NCI-H1105 treated with DMSO at 0.1 percent for 48 hours (cell line): ENCODE data around the gene ELP6.
"Not testable (repeated sequence)": the region's sequence is repeated elsewhere in the genome, so short reads cannot be mapped to it uniquely, and the experiment has no call there.

Source experiments
- DNase-seq: peaks from one replicate; lab custom pipeline; 2025; lab: John Stamatoyannopoulos, UW

ELP6 gene

GRCh38 chr3:47512416-47513124 lies 942 bp downstream of the ELP6 start:
- no peak for DNase-seq

- not testable (repeated sequence) for DNase-seq
Observed at GRCh38 chr3:47505267-47505666, 8.2 kb downstream of the ELP6 start.

DNA sequence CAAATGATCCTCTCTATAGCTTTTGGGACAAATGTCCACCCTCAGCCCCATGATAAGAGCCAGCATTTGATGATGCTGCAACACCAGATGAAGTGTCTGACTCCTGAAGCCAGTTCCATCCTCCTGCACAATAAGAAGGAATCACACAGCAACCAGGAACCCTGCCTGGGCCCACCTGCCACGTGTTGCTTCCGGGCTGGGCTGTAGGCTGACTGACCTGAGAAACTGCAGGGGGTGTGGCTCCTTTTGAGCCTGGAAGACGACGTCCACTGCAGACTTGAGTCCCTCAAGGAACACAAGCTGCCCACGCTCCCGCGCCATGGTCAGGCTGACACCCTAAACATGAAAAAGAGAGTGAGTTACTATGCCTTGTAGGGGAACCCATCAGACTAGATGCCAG lies 9.4 kb downstream of the ELP6 start:
- no peak for DNase-seq

DNA sequence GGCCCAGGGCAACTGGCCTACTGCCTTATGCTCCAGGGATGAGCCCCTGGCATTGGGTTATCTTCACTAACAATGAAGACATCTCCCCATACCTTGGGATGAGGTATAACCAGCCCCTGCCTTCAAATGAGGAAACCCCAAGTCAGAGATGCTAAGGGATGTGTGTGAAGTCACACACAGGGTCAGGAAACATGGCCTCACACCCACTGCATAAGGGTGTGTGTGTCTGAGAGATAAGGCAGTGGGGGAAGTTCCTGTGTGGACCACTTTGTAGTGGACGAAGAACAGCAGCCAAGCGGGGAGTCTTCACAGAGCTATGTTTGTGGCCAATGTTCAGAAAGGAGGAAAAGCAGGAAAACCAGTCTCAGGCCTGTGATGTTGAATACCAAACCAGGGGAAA lies 10.5 kb downstream of the ELP6 start:
- DNase-seq = no peak

DNA sequence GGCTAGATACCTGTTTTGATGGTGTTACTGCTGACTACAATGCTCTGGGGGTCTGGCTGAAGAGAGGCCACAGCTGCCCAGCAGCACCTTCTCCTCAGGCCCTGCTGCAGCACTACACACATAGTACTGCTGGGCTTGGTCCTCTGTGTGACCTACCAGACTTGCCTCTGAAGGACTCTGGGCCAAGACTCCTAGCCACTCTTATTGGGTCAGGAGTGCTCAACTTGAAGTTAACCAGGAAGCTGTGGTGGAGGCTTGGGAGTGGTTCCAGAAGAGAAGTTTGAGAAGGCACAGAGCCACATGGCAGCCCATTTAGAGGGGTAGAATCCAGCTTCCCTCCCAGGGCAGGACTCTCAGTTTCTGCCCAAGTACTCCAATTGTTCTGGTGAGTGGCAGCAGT lies 16.6 kb downstream of the ELP6 start:
- no peak for DNase-seq

DNA sequence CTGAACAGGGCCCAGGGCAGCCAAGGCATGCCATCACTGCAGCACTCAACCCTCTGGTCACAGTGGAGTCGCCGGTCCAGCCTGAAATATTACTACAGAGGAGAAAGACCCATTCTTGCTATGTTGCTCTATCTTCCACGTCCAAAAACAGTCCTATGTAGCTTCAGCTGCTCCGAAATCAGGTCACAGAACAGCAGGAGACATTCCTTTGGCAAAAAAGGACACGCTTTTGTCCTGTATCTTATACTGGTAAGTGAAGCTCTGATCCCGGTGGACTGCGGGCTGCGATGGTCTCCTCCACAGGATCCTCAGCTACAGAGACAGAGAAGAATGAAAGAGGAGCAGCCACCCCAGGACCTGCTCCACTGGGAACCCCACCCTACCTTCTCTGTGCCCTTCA lies 17.6 kb downstream of the ELP6 start:
- DNase-seq = no peak

DNA sequence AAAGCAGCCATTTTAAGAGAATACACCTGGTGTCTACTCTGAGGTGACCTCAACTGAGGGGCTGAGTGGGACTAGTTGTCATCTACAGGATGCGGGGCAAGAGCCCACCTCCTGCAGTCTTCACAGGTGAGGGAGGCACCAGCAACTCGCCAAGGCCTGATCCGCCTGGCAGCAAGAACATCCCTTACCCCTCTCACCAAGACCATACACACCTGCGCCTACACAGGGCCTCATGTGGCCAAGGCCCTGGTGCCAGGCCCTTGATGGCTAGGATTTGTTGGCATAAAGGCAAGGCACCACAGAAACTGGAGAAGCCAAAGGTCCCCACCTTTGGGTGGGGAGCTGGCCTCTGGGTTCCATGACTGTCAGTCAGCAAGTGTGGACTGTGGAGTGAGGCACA lies 18.4 kb downstream of the ELP6 start:
- DNase-seq = no peak

GRCh38 chr3:47491777-47492176 lies 21.7 kb downstream of the ELP6 start:
- DNase-seq = no peak

GRCh38 chr3:47491186-47491585 lies 22.3 kb downstream of the ELP6 start:
- DNase-seq = no peak

- DNase-seq = no peak
Observed at GRCh38 chr3:47487265-47487664, 26.2 kb downstream of the ELP6 start.

GRCh38 chr3:47485812-47486211 lies 27.7 kb downstream of the ELP6 start:
- no peak for DNase-seq

- DNase-seq = no peak
Observed at GRCh38 chr3:47482366-47482765, 31.1 kb downstream of the ELP6 start.

DNA sequence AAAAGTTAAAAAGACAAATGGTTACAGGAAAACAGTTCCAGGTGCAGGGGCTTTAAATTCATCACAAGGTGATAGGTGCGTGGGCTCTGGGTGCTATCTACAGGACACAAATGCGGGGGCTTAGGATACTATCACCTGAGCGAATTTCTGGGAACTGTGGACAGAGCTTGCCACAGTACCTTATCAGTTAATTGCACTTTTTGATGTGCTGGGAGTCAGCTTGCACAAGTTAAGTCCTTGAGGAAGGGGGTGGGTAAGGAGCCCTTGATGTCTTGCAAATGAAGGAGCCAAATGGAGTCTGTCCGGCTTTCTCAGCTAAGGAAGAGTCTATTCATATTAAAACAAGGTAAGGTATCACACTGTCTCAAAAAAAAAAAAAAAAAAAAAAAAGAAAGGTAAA lies 31.7 kb downstream of the ELP6 start:
- DNase-seq = not testable (repeated sequence)

- DNase-seq = not testable (repeated sequence)
Observed at GRCh38 chr3:47480267-47480666, 33.2 kb downstream of the ELP6 start.

DNA sequence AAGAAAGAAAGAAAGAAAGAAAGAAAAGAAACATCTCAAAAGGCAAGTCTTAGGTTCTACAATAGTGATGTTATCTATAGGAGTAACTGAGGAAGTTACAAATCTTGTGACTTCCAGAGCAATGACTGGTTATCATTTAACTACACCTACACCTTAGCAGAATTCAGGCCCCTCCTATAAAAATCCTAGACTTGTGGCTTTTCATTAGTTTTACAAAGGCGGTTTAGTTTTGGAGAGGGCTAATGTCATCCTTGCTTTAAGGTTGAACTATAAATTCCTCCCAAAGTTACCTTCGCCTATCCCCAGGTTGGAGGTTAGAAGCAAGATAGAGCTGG lies 33.7 kb downstream of the ELP6 start:
- DNase-seq = no peak

- DNase-seq = no peak
Observed at GRCh38 chr3:47478022-47478421, 35.5 kb downstream of the ELP6 start.

DNA sequence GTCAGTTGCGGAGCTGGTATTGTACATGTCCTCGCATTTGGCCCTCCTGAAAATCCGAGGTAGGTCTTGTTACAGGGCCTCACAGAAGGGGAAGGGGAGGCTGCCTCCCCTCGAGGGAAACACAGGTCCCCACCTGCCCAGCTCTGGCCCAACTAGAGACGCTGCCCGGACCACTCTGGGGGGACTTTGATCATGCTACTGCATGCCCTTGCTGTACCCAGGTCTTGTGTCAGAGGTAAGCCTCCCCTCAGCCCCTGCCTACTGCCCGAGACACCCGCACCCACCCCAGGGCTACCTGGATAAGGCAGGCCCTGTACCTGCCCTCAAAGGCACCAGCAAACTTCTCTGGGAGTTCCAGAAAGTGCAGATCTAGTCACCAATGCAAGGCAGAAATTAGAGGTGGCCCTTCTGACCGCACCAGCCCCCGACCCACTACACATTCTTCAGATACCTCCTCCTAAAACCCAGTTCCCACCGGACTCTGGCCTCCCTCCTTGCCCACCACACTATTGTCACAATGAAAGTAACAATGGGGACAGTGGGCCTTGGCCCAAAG lies 36.8 kb downstream of the ELP6 start:
- DNase-seq = no peak

GRCh38 chr3:47476330-47476626 lies 37.2 kb downstream of the ELP6 start:
- no peak for DNase-seq

DNA sequence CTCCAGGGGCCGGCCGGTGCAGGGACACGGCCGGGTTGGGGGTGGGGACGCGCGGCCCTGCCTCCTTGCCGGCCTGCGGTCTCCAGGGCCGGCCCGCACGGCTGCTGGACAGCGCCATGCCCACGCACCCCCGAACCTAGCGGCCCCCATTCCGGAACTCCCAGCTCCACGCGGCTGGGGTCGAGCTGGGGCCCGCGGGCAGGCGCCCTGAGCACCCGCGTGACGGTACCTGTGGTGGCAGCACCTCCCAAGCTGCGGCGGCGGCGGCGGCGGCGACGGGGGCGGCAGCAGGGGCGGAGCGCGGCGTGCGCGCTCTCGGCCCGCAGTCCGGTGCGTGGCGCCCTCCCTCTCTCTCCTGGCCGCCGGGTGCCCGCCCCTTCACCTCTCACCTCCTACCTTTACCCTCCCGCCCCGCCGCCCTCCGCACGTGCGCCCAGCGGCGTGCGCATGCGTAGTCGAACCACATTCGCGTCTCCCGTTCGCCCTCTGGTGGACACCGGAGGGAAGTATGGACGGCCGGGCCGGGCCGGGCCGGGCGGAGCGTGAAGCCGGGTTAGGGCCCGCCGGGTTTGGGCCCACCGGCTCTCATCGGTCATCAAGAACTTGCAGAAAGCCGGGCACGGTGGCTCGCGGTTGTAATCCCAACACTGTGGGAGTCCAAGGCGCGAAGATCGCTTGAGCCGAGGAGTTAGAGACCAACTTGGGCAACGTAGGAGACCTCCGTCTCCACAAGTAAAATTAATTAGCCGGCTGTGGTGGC lies 37.8 kb downstream of the ELP6 start, which contains the start of gene SCAP:
Gene SCAP (minus strand): TSS at position 372 of the 760 bp plus-strand sequence. CDS start 32,948 bp downstream, outside the sequence.
- DNase-seq = peak; percentile 68

- DNase-seq = no peak
Observed at GRCh38 chr3:47475029-47475569, 38.4 kb downstream of the ELP6 start.

- no peak for DNase-seq
Observed at GRCh38 chr3:47473391-47473790, 40.1 kb downstream of the ELP6 start.

DNA sequence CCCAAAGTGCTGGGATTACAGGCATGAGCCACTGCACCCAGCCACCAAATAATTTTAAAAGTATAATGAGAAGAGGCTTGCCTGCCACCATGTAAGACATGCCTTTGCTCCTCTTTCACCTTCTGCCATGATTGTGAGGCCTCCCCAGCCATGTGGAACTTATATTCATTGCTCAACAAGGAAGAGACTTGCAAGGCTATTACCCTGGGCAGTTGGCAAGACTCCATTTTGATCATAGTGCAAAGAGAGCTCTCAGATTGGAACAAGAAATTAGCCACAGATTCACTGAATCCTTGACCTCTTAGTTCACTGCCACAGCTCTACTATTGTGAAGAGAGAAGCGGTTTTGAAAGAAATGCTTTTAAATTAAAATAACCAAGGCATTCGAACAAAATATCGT lies 43.9 kb downstream of the ELP6 start:
- DNase-seq = no peak

DNA sequence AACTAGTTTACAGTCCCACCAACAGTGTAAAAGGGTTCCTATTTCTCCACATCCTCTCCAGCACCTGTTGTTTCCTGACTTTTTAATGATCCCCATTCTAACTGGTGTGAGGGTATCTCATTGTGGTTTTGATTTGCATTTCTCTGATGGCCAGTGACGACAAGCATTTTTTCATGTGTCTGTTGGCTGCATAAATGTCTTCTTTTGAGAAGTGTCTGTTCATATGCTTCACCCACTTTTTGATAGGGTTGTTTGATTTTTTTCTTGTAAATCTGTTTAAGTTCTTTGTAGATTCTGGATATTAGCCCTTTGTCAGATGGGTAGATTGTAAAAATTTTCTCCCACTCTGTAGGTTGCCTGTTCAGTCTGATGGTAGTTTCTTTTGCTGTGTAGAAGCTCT lies 45.2 kb downstream of the ELP6 start:
- not testable (repeated sequence) for DNase-seq
